HG03175 (cell line): ENCODE measurements around the gene RGS17.
"Not testable (repeated sequence)": the region's sequence is repeated elsewhere in the genome, so short reads cannot be mapped to it uniquely, and the experiment has no call there.

Experiments
- ATAC-seq: cut with Tn5 transposase; IDR thresholded peaks from one replicate; pipeline ENCODE4 v1.9.1; 2021; ENCODE audit warnings: mild to moderate bottlenecking, moderate library complexity; ENCODE audit not compliant: unreplicated experiment

Gene RGS17

DNA sequence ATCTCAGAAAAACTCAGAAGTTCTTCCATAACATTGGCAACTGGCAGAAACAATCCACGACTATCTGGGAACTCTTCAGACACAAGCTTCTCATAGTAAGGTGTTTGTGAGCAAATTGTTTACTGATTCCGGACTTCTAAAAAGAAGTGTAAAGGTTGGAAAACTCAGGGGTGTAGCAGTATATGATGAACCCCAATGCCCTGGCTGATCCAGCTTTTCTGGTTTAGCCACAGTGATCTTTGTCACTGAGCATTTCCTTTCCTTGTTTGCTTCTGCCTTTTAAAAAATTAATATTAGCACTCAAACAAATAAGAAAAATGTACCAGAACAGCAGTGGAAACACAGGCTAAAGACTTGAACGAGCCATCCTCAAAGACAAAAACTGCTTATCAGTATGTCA, 4.9 kb downstream of the RGS17 start:
- ATAC-seq: no peak

DNA sequence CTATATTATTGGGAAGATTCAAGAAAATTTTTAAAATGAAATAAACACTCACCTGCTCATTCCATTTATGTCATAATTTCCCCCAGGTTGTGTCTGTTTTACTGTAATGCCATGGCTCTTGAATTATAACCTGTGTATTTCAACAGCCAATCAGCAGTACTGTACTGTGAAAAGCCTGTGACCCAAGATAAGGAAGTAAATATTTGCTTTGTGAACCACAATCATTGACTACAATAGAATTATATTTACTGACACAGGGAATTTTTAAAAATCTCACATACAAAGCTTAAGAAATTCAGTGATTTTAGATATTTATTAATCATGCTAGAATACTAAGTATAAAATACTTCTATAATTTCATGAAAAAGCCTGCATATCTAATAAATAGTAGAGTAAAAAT, 6.0 kb downstream of the RGS17 start:
- no peak for ATAC-seq

DNA sequence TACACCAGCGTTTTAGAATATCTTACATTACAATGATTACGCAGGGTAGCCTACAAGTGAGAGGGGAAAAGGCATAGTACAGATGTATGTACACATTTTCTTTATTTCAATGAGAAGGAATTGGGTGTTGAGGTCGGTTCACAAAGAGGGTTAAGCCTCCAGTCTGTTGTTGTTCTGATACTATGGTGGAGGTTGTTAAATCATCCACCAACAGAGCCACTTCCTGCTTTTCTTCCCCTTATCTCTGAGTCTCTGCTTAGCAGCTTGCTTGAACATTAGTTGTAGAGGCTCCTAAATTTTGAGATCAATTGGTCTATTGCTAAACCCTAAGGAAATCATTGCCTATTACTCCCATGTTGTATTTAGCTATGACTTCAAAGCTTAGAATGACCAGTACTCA, 7.3 kb downstream of the RGS17 start:
- ATAC-seq: peak; percentile 51

DNA sequence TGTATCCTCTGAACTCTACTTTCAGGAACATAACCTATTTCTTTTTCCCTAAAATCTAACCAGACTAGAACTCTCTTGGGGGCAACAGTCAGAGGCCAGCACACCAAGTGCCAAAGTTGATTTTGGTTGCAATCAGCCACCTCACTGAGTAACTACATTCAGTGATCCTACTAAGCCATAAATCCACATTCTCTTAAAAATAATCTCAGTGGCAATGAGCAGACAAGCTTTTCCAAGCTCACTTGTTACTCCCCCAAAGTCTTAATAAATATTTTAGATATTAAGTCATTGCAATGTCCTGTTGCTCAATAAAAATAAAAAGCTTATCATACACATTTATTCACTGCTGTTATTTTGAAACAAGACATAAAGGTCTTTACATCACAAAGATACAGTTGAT, 9.8 kb downstream of the RGS17 start:
- ATAC-seq: no peak

DNA sequence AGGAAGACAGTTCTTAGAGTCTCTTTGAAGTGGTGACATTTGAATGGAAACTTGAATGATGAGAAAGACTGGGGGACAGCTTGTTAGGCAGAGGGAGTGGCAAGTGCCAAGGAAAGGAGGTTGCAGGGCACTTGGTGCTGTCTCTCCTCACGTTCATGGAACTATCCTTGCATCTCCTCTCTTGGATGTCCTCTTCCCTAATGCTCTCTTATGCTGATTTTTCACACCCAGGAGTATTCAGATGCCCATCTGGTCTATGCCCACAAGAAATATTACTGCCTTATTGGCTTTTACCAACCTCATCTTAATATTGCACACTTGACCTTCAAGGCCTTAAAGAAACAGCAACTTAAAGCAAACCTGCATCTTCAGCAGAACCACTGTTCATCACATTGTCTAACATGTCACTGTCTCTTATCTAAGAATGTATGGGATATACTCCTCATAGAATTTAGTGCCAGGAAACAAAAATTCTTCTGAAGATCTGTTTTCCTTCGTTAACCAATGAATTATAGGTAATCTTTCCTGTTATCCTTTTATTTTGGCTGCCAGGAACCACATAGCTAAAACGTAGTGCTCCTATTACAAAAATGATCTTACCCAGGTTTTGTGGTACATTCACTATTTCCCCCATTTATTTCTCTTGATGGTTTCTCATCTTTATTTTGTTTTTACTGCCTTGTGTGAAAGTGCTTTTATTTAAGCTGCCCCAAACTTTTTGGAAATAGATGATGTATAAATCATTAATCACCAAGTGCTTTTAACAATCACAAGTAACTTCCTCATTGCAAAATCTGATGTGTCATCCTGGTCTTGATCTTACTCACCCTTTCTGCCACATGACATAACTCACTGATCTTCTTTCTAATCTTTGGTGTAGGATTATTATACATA, 12.8 kb downstream of the RGS17 start:
- peak; percentile 99 for ATAC-seq

DNA sequence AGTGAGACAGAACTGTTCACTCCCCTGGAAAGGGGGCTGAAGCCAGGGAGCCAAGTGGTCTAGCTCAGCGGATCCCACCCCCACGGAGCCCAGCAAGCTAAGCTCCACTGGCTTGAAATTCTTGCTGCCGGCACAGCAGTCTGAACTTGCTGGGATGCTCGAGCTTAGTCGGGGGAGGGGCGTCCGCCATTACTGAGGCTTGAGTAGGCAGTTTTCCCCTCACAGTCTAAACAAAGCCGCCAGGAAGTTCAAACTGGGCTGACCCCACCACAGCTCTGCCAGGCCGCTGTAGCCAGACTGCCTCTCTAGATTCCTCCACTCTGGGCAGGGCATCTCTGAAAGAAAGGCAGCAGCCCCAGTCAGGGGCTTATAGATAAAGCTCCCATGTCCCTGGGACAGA, 20.0 kb downstream of the RGS17 start:
- not testable (repeated sequence) for ATAC-seq

DNA sequence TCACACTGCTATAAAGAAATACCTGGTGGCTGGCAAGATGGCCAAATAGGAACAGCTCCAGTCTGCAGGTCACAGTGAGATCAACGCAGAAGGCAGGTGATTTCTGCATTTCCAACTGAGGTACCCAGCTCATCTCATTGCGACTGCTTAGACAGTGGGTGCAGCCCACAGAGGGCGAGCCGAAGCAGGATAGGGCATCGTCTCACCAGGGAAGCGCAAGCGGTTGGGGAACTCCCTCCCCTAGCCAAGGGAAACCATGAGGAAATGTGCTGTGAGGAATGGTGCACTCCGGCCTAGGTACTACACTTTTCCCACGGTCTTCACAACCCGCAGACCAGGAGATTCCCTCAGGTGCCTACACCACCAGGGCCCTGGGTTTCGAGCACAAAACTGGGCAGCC, 20.5 kb downstream of the RGS17 start:
- not testable (repeated sequence) for ATAC-seq

DNA sequence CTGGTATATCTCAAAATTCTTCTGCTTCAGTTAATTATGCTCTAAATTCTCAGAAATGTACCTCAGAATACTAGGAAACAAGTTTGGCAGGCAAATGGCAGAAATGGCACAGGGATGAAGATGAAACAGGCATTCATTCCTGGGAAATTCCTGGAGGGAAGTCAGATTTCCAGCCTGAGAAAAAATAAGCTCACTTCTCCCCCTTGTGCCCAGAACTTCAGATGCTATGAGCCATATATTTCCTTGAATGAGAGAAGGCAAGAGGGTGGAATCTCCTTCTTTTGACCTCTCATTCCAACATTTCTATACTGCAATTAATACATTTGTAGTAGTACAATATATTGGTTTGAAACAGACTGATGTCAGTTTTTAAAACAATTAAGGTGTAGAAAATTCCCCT, 22.8 kb downstream of the RGS17 start:
- no peak for ATAC-seq

DNA sequence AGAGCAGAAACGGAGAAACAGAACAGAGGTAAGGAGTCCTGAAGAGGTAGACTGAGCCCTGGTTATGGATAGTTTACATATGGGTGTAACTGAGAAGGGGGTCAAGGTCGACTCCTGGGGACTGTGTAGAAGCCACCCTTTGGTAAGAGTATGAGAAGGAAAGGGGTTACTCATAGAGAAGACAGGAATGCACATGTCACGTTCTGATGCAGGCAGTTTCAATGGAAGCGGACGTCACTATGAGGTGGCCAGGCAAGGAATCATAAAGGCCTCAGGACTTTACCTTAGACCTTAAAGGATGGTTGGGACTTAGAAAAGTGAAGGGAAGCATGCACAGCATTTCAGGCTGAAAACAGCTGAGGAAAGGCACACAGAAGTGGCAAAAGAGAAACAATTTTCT, 25.1 kb downstream of the RGS17 start:
- ATAC-seq: no peak

DNA sequence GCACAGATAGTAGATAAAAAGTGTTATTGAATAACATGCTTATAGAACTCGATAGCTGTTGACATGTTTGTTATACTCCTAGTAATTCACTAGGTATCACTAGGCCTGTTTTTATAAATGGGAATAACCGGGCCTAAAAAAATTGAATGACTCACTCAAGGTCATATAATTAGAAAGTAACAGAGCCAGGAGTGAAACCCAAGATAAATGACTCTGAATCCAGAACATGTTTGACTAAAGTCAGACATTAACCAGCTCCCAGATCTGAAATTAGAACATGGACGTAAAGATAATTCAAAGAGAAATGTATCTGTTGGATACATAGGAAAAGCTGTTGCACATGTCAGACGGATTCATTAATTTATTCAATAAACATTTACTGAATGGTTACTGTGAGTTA, 26.9 kb downstream of the RGS17 start:
- ATAC-seq: no peak

DNA sequence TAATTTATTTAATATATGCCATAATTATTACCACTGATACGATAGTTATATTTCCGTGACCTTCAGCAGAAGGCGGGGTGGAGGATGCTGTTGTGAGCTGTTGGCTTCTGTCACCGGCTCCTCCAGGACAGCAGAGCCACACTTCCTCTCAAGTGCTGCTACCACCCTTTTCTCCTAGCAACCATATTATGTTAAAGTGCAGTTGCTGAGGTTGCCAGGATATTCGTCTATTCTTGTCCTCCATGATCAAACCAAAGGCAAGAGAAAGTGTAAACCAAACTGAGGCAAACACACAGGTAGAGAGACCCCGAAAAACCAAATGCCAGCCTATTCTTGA, 27.8 kb downstream of the RGS17 start:
- ATAC-seq: no peak

DNA sequence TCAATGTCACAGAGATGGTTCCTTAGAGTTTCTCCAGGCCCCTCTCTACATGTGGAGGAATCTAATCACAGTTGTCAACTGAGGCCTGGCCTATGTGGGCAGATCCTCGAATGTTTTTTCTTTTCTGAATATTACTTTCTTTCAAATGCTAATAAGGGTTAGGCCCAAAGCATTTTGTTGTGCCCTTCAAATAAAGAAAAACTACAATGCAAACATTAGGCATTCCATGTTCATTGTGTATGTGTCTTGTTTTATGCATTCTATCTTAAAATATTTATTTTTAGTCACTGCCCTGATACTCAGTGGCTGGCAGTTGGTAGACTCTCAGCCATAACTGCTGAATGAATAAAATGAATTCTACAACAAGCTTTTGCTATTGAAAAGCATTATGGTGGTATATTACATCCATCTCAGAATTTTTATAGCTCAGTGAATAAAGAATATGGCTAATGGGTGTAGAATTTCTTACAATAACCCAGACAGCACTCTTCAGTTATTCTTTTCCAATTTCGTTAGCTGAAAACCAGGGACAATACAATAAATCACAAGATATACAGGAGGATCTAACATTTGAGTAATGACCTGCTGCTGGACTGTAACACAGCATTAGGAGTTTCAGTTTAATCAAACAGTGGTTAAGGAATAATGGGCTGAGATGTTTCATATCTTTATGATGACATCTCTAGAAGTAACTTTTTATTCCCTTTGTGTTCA, 28.3 kb downstream of the RGS17 start:
- ATAC-seq: no peak

DNA sequence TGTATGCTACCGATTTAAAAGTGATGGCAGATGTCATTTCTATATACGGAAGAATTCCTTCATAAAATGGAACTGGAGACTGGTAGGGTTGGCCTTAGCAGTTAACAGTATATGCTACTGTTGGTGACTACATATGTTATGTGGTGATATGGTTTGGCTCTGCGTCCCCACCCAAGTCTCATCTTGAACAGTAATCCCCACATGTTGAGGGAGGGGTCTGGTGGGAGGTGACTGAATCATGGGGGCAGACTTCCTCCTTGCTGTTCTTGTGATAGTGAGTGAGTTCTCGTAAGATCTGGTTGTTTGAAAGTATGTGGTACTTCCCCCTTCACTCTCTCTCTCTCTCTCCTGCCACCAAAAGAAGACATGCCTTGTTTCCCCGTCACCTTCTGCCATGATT, 29.6 kb downstream of the RGS17 start:
- ATAC-seq: no peak

DNA sequence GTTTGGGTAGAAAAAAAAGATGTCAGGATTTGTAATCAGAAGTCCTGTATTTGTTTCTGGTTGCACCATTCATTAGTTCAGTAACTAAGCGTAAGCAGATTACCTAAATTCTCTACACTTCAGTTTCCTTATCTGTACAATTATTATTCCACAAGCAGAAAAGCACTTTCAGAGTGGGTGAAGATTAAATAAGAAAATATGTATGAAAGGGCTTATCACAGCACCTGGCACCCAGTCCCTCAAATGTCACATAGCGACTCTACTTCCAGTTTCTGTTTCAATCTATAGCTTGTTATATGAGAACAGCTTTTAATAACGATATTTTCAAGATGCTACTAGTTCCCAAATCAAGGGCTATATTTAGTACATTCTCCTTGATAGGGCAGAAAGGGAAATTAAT, 31.4 kb downstream of the RGS17 start:
- peak; percentile 73 for ATAC-seq

DNA sequence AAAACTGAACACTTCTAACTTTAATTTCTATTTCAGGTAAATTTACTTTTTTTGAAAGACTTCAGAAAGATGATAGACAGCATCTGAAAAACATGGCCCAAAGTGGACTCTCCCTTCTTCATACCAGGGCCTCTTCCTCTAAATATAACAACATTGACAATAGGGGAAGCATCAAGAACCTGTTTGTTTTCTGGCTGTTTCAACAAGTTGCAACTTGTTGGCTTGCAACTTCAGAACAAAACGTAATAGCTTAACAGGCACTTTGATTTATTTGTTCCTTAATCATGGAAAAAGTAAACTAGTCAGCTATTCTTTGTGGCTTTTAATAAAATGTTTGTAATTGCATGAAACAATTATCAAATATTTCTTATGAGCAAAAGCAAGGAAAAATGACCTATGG, 34.3 kb downstream of the RGS17 start:
- ATAC-seq: no peak

DNA sequence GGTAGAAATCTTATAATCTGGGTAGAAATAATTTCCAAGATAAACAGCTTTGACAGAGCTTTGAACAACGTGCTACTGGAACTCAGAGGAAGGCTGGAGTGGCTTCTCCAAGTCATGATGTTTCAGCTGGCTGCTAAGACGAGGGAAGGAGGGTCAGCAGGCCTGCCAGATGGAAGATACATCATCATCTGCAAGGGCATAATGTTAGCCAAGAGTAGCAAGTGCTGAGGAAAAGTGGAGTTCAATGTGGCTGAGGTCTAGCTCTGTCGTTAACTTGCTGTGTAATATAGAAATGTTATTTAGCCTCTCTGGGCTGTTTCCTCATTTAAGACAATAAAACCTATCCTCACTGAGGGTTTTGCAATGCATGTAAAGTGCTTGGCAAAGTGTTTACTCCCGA, 35.1 kb downstream of the RGS17 start:
- ATAC-seq: no peak

DNA sequence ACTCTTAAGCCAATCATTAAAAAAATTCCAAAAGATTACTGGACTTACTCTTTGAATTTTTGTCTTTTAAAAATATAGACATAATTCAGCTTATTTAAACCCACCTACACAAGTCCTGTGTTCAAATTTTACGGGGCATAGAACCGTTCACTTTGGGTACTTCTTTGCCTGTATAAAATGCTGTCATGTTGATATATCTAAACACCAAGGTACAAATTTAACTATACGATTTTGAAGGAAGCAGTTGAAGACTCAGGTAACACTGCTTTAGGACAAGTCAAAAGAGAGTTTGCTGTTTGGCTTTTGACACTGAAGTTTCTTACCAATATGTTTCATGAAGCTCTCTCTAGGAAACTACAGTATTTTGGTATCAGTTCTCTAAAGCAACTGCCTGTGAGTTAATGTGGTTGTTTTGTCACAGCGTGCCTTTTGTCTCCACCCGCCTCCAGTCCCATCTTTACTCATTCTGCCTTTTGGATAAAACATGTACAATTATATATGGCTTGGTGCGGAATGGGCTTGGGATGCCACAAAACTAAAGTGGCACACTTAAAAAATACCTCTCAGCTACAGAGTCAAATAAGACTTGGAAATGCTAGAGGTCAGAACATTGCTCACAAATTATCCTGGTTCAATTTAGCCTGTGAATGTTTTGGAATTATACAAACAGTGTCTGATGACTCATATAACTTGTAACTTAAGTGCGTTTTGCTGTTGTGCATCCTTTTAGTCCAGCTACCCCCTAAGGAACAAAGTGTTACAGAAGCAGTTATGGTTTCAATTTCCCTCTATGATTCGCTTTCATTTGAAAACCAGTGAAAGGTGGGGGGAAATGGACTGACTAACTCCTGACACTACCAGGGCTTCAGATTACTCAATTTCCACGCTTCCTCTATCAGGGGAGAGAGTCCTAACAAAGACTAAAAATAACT, 38.7 kb downstream of the RGS17 start:
- peak; percentile 94 for ATAC-seq

DNA sequence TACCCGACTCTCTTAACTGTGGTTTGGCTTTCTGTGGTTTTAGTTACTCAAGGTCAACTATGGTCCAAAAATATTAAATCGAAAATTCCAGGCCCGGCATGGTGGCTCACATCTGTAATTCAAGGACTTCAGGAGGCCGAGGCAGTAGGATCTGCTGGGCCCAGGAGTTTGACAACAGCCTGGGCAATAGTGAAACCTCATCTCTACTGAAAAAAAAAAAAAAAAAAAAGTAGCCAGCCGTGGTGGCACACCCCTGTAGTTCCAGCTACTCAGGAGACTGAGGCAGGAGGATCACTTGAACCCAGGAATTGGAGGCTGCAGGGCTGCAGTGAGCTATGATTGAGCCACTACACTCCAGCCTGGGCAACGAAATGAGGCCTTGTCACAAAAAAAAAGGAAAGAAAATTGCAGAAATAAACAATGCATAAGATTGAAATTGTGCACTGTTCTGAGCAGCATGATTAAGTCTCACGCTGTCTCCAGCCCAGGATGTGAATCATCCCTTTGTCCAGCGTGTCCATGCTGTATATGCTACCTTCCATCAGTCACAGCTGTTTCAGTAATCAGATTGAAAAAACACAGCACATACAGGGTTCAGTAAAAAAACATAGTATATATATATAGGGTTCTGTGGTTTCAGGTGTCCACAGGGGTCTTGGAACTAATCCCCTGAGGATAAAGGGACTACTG, 40.7 kb downstream of the RGS17 start:
- no peak for ATAC-seq

DNA sequence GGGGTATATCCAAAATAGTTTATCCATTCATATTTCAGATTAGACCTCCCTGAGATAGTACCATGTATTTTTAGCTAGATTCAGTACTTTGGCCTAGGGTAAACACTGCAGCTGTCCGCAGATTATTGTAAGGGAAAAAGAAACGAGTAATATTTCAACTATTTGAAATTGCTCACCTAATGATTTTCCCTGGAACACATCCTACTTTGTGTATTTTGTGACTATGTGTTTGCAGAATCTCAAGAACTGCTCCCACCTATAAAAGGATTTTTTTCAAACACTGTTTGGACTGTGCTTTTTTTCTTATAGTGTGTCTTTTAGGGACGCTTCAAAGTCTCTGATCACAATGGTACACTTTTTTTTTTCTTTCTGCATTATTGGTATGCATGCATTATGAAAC, 42.3 kb downstream of the RGS17 start:
- no peak for ATAC-seq

DNA sequence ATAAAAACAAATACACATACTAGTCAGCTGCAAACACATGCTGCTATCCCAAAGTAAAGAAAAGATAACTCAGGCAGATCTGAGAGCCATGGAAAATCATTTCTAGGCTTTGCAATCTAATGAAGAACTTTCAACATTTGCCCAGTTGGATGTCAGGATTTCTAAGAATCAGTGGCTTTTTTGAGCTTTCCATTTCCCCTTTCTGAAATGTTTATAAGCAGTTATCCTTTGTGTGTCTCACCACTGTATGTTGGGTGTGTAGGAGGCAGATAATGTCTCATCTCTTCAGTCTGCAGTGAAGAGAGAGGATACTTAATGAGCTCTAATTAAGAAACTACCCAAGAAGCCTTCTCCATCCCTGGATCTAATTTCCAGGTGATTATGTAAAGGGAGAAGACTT, 43.6 kb downstream of the RGS17 start:
- no peak for ATAC-seq
